PC-3 (cell line): Measurements from ENCODE around the gene ATM.

ENCODE experiments used
- CTCF ChIP-seq: fragments of 300-600 bp; sonication (generic); conservative IDR thresholded peaks from 2 replicates; pipeline ENCODE4 v1.5.1; 2017; ENCODE audit warnings: antibody characterized with exemption, low read depth, mild to moderate bottlenecking, low read length
- EZH2 ChIP-seq: fragments of 300-600 bp; sonication (generic); IDR thresholded peaks from one replicate; pipeline ENCODE4 v1.6.1; 2017; ENCODE audit warnings: antibody characterized with exemption, mild to moderate bottlenecking, low read length; ENCODE audit not compliant: unreplicated experiment

- TF ChIP-seq CTCF (no peak), EZH2 (no peak)
Observed at GRCh38 chr11:108324587-108324986, 101.7 kb downstream of the ATM start.
